RKO (cell line): ENCODE measurements around the gene ADRM1.

Experiments used
- DNase-seq: peaks from one replicate; pipeline ENCODE4 v3.0.0-alpha.2; 2016; ENCODE audit warnings: low spot score

ADRM1 gene, protein sequence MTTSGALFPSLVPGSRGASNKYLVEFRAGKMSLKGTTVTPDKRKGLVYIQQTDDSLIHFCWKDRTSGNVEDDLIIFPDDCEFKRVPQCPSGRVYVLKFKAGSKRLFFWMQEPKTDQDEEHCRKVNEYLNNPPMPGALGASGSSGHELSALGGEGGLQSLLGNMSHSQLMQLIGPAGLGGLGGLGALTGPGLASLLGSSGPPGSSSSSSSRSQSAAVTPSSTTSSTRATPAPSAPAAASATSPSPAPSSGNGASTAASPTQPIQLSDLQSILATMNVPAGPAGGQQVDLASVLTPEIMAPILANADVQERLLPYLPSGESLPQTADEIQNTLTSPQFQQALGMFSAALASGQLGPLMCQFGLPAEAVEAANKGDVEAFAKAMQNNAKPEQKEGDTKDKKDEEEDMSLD

DNA sequence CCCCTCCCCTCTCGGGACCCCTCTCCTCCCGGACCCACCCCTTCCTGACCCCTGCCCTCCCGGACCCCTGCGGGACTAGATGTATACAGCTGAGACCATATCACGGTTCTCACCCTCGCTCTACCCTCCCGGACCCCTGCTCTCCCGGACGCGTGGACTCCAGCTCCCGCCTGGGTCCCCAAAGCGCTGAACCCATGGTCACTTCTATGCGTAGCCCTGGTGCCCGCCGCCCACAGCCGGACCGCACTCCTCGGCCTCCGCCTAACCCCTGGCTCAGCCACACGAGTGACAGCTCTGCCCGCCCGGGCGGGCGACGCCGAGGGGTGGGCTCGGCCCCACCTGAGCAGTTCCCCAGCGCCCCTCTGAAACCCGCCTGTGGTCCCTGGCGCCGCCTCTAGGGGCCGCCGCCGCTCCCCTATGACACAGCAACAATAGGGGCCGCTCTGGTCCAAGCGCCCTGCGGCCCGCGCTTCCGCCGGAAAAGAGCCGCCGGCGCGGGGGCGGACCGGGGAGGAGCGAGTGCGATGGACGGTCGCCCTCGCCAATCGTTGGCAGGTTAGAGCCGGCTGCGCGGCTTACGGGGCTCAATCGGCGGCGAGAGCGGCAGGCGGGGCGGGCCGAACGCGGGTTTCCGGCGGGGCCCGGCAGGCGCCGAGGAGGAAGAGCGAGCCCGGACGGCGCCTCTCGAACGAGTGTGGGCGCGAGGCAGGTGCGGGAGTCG, at the start of gene ADRM1:
Gene ADRM1 (plus strand): TSS at position 657 of the 721 bp plus-strand sequence. CDS start 572 bp downstream, outside the sequence.
- peak; percentile 97 for DNase-seq

DNA sequence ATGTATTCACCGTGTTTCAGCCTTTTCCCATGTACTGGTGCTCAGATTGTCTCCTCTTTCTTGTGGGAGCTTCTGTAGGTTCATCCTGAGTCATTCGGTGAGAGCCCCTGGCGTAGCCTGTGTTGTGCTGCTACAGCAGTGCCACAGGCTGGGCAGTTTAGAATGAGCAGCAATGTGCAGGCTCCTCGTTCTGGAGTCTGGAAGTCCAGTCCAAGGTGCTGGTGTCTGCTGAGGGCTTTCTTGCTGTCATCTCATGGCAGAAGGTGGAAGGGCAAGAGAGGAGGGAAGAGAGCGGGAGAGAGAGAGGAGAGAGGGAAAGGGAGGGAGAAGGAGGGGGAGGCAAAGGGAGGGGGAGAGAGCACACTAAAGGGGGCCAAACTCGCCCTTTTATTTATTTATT, 49.4 kb upstream of the ADRM1 start:
- no peak for DNase-seq

DNA sequence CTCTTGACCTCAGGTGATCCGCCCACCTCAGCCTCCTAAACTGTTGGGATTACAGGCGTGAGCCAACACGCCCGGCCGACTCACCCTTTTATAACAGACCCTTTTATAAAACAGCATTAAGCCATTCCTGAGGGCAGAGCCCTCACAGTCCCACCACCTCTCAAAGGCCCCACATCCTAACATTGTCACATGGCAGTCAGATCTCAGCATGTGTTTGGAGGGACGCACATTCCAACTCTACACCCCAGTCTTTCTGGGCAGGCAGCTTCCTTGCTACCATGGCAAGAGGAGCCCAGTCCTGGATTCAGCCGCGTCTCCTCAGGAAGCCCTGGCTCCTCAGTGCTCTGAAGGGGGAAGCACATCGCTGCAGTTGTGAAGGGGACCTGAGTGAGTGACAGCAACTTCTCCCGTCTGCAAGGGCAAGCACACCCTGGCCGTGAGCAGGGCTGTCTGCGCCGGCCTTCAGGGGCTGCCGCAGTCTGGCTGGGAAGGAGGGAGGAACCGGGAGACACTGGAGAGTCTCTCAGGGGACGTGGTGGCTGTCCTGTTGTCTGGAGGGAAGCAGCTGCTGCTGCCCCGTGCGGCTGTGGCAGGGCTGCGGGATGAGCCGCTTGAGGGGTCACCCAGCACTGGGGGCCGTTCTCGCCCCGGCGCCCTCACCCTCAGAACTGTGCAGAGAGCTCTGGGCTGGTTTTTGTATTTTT, 48.6 kb upstream of the ADRM1 start:
- DNase-seq = no peak

DNA sequence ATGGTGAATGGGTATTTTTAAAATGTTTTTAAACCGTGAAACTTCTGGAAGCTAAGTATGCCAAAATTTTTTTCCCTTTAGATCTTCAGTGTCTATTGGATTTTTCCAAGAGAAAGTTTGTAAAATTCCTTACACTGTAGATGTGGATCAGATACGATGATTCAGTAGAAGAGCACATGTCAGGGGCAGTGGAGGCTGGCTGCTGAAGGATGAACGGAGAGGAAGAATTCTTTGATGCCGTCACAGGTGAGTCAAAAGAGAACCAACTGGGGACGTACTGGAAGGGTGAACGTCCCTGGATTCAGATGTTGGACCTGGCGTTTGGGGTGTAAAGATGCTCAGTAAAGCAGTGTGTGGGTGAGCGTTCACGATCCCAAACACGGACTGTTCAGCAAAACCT, 46.8 kb upstream of the ADRM1 start:
- DNase-seq = no peak

DNA sequence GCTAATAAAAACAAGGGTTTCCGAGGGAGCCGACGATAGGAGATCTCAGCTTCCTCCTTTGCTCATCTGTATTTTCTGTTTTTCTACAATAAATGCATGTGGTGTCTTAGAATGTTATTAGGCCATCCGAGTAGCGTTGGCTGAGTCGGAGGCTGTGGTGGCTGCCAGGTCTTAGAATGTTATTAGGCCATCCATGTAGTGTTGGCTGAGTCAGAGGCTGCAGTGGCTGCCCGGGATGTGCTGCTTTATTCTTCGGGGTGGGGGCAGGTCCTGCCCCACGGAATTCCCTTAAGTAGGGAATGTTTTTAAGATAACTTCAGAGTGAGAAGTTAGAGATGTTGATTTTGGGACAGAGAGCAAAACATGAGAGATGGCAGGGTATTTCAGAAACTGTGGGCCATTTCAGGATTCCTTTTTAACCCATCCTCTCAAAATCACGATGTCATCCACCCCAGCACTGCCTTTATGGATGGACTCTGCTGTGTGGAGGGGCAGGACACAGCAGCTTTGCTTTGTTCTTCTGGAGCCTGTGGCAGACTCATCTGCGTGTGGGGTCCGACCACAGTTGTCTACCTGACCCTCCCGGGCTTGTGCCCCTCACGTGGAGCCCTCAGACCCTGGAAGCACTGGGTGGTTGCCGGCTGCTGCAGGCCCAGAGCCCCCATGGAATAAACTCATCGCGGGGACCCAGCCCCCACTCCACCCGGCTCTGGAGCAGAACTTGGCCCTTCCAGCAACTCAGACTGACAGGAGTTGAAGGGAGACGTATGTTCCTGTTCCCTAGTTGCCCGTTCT, 44.1 kb upstream of the ADRM1 start:
- no peak for DNase-seq

DNA sequence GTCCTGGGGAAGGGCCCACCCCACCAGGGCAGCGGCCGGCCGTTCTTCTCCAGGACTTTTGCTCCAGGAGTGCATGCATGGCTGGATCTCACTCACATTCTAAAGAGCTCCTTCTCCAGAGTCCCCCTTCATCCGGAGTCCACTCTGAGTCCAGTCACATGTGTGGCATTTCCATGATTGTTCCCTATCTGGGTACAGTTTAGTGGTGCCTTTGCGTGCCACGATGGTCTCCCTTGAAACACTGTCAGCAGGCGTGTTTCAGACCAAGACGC, 43.6 kb upstream of the ADRM1 start:
- DNase-seq = no peak

DNA sequence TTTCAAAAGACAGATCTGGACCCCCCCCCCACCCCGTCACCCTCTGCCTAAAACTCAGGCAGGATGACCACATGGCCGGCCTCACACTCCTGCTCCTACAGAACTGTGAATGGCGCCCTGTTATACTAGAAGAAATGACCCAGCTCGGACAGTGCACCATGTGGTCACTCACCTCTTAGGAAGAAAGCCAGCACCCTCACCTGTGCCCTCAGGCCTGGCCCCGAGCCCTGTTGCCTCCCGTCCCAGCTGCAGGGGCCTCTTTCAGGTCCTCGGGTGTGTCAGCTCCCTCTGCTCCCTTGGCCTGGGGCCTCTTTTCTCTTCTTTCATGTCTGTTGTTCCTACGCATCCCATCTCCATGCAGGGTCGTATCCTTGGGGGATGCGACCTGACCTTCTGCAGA, 40.7 kb upstream of the ADRM1 start:
- DNase-seq = no peak

DNA sequence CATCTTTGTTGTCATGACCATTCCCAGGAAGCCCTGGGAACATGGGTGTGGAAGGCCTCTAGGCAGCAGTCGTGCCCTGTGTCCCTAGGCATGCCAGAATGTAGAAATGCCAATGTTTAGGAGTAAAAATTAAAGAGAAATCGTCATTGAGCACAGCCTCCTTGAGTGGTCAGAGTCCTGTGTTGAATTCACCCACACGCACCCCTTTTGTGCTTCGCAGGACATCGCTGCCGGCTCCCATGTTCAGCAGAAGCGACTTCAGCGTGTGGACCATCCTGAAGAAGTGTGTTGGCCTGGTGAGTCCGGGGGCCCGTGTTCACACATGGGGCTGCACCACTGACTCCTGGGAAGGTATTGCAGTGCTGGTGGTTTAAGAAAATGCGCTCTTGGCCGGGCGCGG, 39.4 kb upstream of the ADRM1 start:
- no peak for DNase-seq

DNA sequence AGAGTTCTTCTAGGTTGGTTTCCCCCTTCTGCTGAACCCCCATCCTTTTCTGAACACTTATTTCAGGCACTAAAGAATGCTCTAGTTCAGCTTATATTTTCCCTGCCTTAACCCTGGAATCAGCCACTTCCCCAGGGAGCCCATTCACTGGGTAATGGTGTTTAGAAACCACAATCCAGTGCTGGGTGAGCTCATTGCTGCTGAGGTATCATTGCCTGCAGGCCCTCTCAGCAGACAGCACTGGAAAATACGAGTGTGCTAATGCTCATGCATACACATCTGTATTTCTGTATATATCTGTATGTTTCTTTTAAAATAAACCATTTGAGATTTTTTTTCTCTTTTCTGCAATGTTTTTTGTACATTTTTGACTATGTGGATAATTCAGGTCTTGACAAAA, 37.4 kb upstream of the ADRM1 start:
- DNase-seq = no peak

DNA sequence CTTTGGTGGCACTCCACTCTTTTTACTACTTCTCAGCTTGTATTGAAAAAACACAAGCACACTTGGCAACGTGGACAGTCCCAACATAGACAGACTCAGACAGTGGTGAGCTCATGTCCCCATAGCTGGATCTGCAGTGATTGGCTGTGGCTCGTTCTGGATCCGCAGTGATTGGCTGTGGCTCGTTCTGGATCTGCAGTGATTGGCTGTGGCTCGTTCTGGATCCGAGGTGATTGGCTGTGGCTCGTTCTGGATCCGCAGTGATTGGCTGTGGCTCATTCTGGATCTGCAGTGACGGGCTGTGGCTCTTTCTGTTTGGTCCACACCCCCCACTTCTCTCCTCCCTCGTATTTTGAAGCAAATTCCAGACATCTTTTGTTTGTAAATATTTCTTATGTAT, 36.5 kb upstream of the ADRM1 start:
- peak; percentile 42 for DNase-seq

DNA sequence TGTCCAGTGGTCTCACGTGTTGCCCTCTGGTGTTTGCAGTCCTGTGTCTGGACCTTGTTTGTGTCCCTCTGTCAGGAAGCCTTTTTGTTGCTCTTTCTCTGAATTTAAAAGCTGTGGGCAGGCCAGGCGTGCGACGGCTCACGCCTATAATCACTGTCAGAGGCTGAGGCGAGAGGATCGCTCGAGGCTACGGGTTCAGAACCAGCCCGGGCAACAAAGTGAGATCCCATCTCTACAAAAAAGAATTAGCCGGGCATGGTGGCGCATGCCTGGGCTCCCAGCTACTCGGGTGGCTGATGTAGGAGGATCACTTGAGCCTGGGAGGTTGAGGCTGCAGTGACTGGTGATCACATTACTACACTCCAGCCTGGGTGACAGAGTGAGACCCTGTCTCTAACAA, 35.9 kb upstream of the ADRM1 start:
- DNase-seq = no peak

DNA sequence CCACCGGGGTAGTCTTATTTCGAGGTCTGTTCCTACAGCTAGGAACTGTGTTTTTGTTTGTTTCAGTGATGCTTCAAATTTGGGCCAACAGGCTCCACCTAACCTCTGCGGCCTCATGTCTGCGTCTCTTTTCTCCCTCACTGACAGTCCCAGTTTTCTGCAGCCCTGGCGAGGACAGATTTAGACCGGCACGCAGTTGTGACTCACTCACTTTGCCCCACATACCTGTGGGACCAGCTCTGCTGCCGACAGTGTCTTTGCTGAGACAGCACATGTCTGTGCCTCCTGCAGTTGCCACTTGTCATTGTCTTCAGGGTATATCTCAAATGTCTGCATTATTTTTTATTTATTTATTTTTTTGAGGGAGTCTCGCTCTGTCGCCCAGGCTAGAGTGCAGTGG, 35.3 kb upstream of the ADRM1 start:
- no peak for DNase-seq

DNA sequence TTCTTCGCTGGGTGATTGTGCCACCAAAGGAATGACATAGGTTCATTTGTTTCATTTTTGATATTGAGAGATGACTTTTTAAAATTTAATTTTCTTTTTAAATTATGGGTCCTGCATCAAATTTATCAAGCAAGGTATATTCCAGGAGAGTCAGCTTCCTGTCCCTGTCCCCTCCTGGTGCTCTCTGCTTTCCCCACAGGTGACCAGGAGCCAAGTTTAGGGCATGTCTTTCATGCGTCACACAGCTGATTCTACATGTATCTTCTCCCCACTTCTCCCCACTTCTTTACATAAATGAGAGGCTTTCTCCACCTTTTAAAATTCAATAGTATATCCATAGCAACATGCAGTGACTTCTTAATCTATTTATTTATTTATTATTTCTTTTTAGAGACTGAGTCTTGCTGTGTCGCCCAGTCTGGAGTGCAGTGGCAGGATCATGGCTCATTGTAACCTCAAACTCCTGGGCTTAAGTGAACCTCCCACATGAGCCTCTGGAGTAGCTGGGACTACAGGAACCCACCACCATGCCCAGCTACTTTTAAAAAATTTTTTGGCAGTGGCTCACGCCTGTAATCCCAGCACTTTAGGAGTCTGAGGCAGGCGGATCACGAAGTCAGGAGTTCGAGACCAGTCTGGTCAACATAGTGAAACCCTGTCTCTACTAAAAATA, 34.4 kb upstream of the ADRM1 start:
- DNase-seq = no peak

DNA sequence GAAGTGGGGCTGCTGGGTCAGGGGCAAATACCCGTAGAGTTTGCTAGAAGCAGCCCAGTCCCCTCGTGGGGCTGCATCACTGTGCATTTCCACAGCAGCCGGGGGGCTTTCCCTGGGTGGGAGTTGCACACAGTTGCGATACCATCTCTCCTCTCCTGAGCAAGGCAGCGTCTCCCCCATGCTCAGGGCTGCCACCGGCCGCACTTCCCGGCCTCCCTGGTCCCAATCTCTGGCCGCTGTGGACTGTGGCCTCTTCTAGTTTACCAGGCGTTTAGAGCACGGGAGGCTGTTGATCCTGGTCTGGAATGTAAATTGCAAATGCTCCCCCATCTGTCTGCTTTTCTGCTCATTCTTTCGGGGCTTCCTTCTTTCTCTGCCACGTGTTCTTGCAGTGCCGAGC, 33.4 kb upstream of the ADRM1 start:
- DNase-seq = no peak

DNA sequence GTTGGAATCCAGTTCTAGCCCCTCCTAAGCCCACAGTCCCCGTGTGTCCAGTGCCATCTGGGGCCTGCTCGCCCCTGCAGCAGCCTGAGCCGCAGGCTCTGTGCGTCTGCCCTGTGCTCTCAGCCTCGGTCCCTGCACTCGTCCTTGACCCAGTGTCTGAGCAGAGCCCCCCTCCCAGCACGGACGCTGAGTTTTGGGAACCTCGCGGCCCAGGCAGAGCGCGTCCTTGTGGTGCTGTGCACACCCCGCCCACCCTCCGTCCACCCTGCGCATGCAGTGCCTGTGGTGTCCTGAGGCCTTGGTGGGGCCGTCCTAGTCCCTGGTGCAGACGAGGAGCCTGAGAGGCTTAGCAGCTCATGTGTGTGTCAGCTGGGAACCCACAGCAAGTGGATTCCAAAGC, 32.9 kb upstream of the ADRM1 start:
- no peak for DNase-seq

DNA sequence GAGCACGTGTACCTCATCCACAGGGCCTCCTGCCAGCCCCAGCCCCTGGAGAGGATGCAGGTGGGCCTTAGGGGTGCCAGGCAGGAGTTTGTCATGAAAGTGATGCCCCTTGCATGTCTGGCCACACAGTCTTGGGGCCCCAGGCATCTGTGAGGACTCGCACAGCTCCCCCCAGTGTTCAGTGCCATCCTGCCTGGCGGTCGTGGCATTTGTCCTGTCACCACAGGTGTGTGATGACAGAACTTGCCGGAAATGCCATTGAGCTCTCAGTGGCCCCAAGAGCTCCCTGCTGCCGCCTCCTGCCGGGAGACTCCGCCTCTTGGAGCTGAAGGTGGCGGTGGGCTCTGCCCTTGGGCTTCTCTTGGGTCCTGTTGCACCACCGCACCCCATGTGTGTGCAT, 30.6 kb upstream of the ADRM1 start:
- no peak for DNase-seq

DNA sequence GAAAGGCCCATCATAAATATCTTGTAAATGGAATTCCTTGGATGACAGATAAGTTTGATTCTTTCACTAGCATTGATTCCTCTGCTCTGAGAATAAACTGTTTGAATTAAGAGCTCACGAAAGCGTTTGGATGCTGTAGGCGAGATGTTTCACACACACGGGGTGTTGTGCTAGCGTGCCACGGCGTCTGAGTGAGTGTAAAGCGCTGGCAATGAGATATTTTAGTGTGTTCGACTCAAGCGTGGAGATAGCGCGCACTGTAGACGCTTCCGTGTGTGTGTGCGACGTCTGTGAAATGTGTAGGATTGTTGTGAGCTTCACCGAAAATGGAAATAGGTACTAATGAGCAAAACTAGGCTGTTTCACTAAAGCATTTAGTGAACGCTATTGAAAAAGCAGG, 29.4 kb upstream of the ADRM1 start:
- DNase-seq = no peak

DNA sequence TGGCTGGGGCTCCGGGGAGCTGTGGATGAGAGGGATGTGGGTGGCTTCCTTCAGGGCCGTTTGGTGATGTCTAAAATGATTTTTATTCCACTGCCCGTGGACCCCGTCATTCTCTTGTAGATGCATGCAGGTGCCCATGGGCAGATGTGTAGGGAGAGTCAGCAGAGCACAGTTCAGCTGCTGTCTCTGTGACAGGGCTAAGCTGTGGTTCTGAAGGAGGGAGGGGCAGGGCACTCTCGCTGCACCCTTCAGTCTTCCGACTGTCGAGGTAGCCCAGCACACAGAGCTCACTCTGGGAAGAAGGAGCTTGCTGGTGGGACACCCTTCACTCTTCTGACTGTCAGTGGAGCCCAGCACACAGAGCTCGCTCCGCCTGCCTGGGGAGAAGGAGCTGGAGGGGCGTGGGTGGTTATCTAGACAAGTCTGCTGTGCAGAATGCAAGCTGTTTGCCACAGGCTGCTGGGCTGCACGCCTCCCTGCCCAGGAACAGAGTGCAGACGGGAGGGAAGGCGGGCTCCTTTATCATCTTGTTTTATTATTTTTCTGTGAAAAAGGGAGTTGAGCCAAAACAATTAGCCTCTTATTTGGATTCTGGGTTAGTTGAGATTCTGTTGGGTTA, 28.4 kb upstream of the ADRM1 start:
- no peak for DNase-seq

DNA sequence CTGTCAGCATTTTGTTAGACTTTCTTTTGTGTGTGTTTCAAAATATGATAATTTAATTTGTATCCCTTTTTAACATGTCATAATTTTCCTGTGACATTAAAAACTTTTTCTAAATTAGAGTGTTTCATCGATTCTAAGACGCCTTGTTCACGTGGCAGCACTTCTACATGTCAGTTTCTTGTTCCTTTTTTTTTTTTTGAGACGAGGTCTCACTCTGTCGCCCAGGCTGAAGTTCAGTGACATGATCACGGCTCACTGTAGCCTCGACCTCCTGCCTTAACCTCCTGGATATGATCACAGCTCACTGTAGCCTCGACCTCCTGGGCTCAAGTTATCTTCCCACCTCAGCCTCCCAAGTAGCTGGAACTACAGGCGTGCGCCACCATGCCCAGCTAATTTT, 27.6 kb upstream of the ADRM1 start:
- no peak for DNase-seq

DNA sequence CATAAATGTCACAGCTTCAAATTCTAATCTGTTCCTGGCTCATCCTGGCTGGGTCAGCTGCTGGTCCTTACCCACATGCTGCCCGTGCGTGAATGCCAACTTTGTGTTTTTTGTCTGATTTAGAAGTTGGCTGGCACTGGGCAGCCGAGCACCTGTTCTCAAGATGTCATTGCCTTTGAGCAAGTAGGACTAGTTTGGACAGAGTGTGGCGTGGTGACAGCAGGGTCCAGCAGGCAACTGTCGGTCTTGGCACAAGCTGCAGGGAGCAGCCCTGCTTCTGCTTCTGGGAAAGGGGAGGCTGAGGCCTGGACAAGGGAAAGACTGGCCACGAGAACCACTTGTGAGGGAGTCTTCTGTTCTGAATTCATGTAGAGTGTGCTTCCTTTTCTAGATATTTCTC, 26.4 kb upstream of the ADRM1 start:
- no peak for DNase-seq

DNA sequence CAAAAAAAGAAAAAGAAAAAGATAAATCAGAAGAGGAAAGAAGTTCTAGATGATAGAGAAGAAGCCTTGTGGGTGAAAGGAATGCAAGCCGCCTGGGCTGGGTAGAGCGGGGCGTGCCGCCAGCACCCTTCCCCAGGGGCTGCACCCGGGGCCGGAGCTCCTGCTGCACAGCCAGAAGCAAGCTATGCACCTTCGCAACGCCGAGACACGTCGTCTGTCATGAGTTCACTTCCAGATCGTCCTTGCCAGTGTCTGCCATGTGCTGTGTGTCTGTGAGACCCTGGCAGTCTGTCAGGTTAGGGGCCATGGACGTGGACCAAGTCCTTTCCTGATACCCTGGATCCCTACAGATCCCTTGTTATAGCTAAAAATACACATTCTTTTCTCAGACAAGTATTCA, 25.5 kb upstream of the ADRM1 start:
- no peak for DNase-seq

DNA sequence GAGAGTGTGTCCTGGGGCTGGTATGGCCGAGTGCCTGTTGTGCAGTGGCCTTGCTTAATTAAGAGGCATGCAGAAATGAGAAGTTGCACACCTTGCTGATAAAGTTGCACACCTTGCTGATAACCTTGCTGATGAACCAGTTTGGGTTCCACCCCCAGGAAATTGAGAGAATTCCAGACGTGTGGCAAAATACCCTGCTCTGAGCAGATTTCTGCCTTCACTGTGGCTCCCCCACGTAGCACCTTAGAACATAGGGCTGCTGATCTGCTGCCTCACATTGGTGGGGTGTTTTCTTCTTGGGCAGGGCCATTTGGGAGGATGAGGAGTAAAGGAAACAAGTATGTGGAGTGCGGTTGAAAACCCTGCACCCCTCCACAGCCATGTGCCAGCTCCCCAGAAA, 22.5 kb upstream of the ADRM1 start:
- no peak for DNase-seq
